ENCODE data around the gene EDN2. TPM values are rescaled to one million over a fixed set of nuclear protein-coding genes. Genes with fewer than 3 reads are reported as not detected.

EDN2 gene
- total RNA-seq, 1 experiment from 2014 or later: 0.28 TPM

- Mint-ChIP-seq H3K36me3 (ENCODE audit: insufficient read depth, unreplicated experiment) (peaks cover 23% of the 10 kb centered on the region), H3K4me1 (ENCODE audit: low read depth, unreplicated experiment) (peaks cover 35% of the 10 kb centered on the region), H3K27me3 (ENCODE audit: unreplicated experiment) (peaks cover 13% of the 10 kb centered on the region), H3K27ac (ENCODE audit: unreplicated experiment) (peak overlapping the region; percentile 79), H3K4me3 (ENCODE audit: low read depth, unreplicated experiment) (peak overlapping the region; percentile 69), H3K9me3 (ENCODE audit: low read depth, unreplicated experiment) (peaks cover 4% of the 10 kb centered on the region)
- CTCF ChIA-PET: interaction anchor here (0.6 to 3.3 kb wide), 11 partner anchors 7 to 658 kb away, joined by 3 to 30 read pairs (median 9); partner anchors contain the start of gene EDN2
- peak; percentile 89 for DNase-seq
- no peak for TF ChIP-seq CTCF (IDR thresholded peaks at IDR 0.05; ENCODE audit: unreplicated experiment)
- intact Hi-C loops (cut with micrococcal nuclease; ENCODE audit: unreplicated experiment): no loop called here
- no TSS peak for BruUV-seq (replicated peaks)
These were observed 30.7 kb upstream of the EDN2 start for GRCh38 chr1:41515131-41515678.

GRCh38 chr1:41514381-41514780 is 29.9 kb upstream of the EDN2 start:
- BruUV-seq (replicated peaks): no TSS peak
- Mint-ChIP-seq H3K27me3 (ENCODE audit: unreplicated experiment) (peaks cover 5% of the 10 kb centered on the region), H3K9me3 (ENCODE audit: low read depth, unreplicated experiment) (peaks cover under 1% of the 10 kb centered on the region), H3K27ac (ENCODE audit: unreplicated experiment) (peak overlapping the region; percentile 79), H3K36me3 (ENCODE audit: insufficient read depth, unreplicated experiment) (peaks cover 26% of the 10 kb centered on the region), H3K4me3 (ENCODE audit: low read depth, unreplicated experiment) (peak overlapping the region; percentile 69), H3K4me1 (ENCODE audit: low read depth, unreplicated experiment) (peaks cover 35% of the 10 kb centered on the region)
- intact Hi-C loops (cut with micrococcal nuclease; ENCODE audit: unreplicated experiment): no loop called here
- TF ChIP-seq CTCF (IDR thresholded peaks at IDR 0.05; ENCODE audit: unreplicated experiment): no peak
- CTCF ChIA-PET: interaction anchor here (0.9 to 3.3 kb wide), 6 partner anchors 13 to 96 kb away, joined by 3 to 30 read pairs (median 20); partner anchors contain the start of gene EDN2
- peak; percentile 80 for DNase-seq

- no TSS peak for BruUV-seq (replicated peaks)
- CTCF ChIA-PET: interaction anchor here (1.3 kb wide), 1 partner anchor 29 kb away, joined by 3 read pairs; the partner anchor contains the start of gene EDN2
- Mint-ChIP-seq H3K9me3 (ENCODE audit: low read depth, unreplicated experiment) (no peaks in the 10 kb centered on the region), H3K36me3 (ENCODE audit: insufficient read depth, unreplicated experiment) (peaks cover 26% of the 10 kb centered on the region), H3K4me1 (ENCODE audit: low read depth, unreplicated experiment) (peaks cover 35% of the 10 kb centered on the region), H3K27ac (ENCODE audit: unreplicated experiment) (no peak overlapping the region), H3K27me3 (ENCODE audit: unreplicated experiment) (no peaks in the 10 kb centered on the region), H3K4me3 (ENCODE audit: low read depth, unreplicated experiment) (no peak overlapping the region)
- intact Hi-C loops (cut with micrococcal nuclease; ENCODE audit: unreplicated experiment): no loop called here
- TF ChIP-seq CTCF (IDR thresholded peaks at IDR 0.05; ENCODE audit: unreplicated experiment): peak; percentile 63
- DNase-seq: no peak
These were observed 28.9 kb upstream of the EDN2 start for GRCh38 chr1:41513383-41513735.

- intact Hi-C loops (cut with micrococcal nuclease; ENCODE audit: unreplicated experiment): no loop called here
- TF ChIP-seq CTCF (IDR thresholded peaks at IDR 0.05; ENCODE audit: unreplicated experiment): no peak
- CTCF ChIA-PET: interaction anchor here (1.3 kb wide), 1 partner anchor 29 kb away, joined by 3 read pairs; the partner anchor contains the start of gene EDN2
- H3K36me3 Mint-ChIP-seq (ENCODE audit: insufficient read depth, unreplicated experiment): peaks cover 26% of the 10 kb centered on the region
- H3K27ac Mint-ChIP-seq (ENCODE audit: unreplicated experiment): no peak overlapping the region
- no peaks in the 10 kb centered on the region for H3K27me3 Mint-ChIP-seq (ENCODE audit: unreplicated experiment)
- H3K4me3 Mint-ChIP-seq (ENCODE audit: low read depth, unreplicated experiment): no peak overlapping the region
- peaks cover 35% of the 10 kb centered on the region for H3K4me1 Mint-ChIP-seq (ENCODE audit: low read depth, unreplicated experiment)
- no peaks in the 10 kb centered on the region for H3K9me3 Mint-ChIP-seq (ENCODE audit: low read depth, unreplicated experiment)
- DNase-seq: no peak
- no TSS peak for BruUV-seq (replicated peaks)
These were observed 28.4 kb upstream of the EDN2 start for GRCh38 chr1:41512701-41513382.

Measured in Calu3 (cell line).